GM18507 (cell line): ENCODE results near the gene MED9.

Experiments used
- DNase-seq: peaks from one replicate; pipeline ENCODE4 v3.0.0; 2011; ENCODE audit warnings: low read depth; ENCODE audit not compliant: insufficient read length; ENCODE audit errors: extremely low spot score
- FAIRE-seq: peaks from 2 replicates; lab custom pipeline; 2011; peaks lifted over from hg19 to GRCh38; lab: Jason Lieb, UNC

The MED9 gene

GRCh38 chr17:17525311-17525710 is 48.5 kb downstream of the MED9 start:
- no peak for FAIRE-seq
- DNase-seq: no peak

- no peak for DNase-seq
- no peak for FAIRE-seq
These were observed 49.2 kb downstream of the MED9 start for GRCh38 chr17:17525956-17526355.

GRCh38 chr17:17526369-17526768 is 49.6 kb downstream of the MED9 start:
- DNase-seq (no peak), FAIRE-seq (no peak)

- FAIRE-seq (no peak), DNase-seq (no peak)
These were observed 50.7 kb downstream of the MED9 start for GRCh38 chr17:17527534-17527933.

- no peak for FAIRE-seq
These were observed 51.2 kb downstream of the MED9 start for GRCh38 chr17:17527956-17528500.

GRCh38 chr17:17528696-17529652 is 52.2 kb downstream of the MED9 start:
- FAIRE-seq: no peak
- no peak for DNase-seq

More at GRCh38 chr17:17527956-17528500, 51.2 kb downstream of the MED9 start:
- no peak for DNase-seq

GRCh38 chr17:17531156-17531555 is 54.4 kb downstream of the MED9 start:
- no peak for FAIRE-seq
- DNase-seq: no peak

- FAIRE-seq (no peak), DNase-seq (no peak)
These were observed 56.2 kb downstream of the MED9 start for GRCh38 chr17:17532991-17533390.

GRCh38 chr17:17533901-17534441 is 57.2 kb downstream of the MED9 start:
- DNase-seq (no peak), FAIRE-seq (no peak)

- no peak for FAIRE-seq
- no peak for DNase-seq
These were observed 59.2 kb downstream of the MED9 start for GRCh38 chr17:17535957-17536356.

GRCh38 chr17:17536702-17537101 is 59.9 kb downstream of the MED9 start:
- DNase-seq: no peak
- FAIRE-seq: no peak

- no peak for FAIRE-seq
- no peak for DNase-seq
These were observed 60.7 kb downstream of the MED9 start for GRCh38 chr17:17537311-17538099.

- FAIRE-seq: no peak
- DNase-seq: no peak
These were observed 61.9 kb downstream of the MED9 start for GRCh38 chr17:17538417-17539391.

- FAIRE-seq: no peak
These were observed 62.8 kb downstream of the MED9 start for GRCh38 chr17:17539591-17539990.

GRCh38 chr17:17540278-17540906 is 63.6 kb downstream of the MED9 start:
- no peak for DNase-seq
- no peak for FAIRE-seq

More at GRCh38 chr17:17539591-17539990, 62.8 kb downstream of the MED9 start:
- no peak for DNase-seq

GRCh38 chr17:17540935-17541639 is 64.3 kb downstream of the MED9 start:
- DNase-seq: no peak
- FAIRE-seq: no peak

- no peak for FAIRE-seq
- no peak for DNase-seq
These were observed 64.8 kb downstream of the MED9 start for GRCh38 chr17:17541640-17542001.
